Stimulated activated CD4-positive, alpha-beta T cell treated with anti-CD3 and anti-CD28 coated beads, Interleukin-1b, Interleukin-23, amount 100 ng/mL, for 4 hours (primary cell): ENCODE measurements around the gene UBAC2.

Experiments used
- DNase-seq, 2 donors: peaks; one replicate each; pipeline ENCODE4 v3.0.0-alpha.2; 2020; ENCODE audit warnings: low read depth in 2 of 2

Gene UBAC2

GRCh38 chr13:99339230-99339721 lies 138.6 kb downstream of the UBAC2 start:
- DNase-seq = no peak

DNA sequence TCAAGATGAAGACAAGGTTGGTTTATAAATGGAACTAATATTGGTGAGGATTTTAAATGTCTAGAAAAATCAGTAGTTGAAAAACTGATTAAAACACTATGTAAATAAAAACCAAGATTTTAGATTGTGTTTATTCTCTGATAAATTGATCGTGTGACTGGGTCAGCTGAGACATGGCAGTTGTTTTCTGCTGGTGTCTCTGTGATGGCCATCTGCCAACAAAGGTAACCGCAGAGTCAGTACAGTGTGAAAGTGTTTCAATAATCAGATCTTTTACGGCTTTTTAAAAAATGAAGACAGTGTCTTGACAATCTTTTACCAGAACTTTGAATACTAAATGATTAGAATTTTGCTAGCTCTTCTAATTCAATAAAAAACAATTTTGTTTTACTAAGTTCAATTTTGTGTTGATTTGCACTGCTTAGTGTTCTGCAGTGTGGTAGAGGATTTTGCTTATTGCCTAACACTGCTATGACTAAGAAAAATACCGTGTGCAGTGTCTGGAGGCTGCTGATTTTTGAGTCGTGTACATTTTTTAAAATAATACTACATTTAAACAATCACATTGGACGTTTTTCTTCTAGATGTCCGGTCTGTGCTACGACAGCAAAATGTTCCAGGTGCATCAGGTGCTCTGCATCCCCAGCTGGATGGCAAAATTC lies 139.2 kb downstream of the UBAC2 start:
- no peak for DNase-seq

DNA sequence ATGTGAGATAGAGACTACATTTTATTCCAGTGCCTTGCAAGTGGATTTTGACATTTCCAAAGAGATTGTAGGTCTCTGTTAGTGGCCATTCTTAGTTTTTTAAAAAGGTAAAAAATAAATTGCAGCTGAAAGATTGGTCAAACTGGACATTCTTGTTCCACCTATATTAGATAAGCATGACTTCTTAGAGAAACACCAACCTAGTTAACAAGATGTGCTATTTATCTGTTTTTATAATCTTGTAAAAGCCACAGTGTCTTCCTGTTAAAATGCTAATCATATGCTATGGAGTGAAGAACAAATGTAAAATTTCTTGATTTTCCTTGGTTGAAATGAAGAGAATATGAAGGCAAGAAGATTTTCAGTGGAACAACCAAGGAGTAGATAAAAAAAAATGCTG lies 140.0 kb downstream of the UBAC2 start:
- DNase-seq = no peak

GRCh38 chr13:99341969-99342722 lies 141.5 kb downstream of the UBAC2 start:
- DNase-seq = no peak

GRCh38 chr13:99342723-99343315 lies 142.2 kb downstream of the UBAC2 start:
- no peak for DNase-seq

GRCh38 chr13:99344610-99345208 lies 144.1 kb downstream of the UBAC2 start:
- DNase-seq = no peak

- no peak for DNase-seq
Measured at GRCh38 chr13:99345345-99345744, 144.7 kb downstream of the UBAC2 start.

- no peak for DNase-seq
Measured at GRCh38 chr13:99346335-99347042, 145.8 kb downstream of the UBAC2 start.

DNA sequence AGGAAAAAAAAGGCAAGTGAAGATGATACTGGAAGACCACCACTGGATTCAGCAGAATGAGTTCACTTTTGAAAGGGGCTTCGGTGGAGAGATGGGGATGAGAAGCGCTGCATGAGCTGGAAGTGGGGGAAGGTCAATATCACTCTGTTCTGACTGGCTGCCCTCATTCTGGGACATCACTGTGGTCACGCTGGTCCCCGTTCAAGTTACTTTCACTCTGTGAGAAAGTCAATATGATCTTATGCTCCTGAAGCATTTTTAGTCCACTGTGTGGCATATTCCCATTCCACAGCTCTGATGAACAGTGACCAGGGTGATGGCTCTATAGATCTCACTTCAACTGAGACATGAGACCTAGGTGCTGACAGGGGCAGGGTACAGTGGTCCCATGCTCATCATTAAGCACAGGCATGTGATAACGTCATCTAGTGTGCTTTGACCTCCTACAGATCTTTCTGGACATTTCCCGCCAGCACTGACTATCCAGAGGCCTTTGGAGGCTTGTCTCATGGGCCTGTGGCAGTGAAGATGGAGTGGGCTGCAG lies 146.8 kb downstream of the UBAC2 start:
- DNase-seq = no peak

DNA sequence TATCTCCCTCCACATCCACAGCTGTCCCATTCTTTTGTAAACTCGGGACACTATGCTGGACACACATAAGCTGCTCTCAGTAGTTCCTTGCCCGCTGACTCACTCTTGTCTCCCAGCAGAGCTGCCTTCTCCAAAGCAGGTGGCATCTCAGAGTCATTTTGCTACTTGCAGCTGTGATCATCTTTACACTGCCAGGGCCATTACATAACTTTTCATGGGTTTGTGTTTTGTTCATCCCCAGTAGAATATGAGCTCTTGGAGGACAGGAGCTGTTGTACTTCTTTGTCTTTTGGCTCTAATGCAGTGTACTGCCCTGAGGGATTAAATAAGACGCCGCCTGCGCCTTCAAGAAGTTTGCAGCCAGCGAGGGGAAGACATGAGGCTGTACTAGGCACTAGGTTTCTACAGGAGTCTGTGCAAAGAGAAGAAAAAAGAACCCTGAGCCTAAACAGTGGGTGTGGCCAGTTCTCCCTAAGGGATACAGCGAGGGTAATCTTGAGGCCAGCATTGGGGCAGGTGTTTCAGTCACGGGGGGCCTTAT lies 147.3 kb downstream of the UBAC2 start:
- DNase-seq = no peak

GRCh38 chr13:99350191-99350590 lies 149.5 kb downstream of the UBAC2 start:
- DNase-seq = no peak

DNA sequence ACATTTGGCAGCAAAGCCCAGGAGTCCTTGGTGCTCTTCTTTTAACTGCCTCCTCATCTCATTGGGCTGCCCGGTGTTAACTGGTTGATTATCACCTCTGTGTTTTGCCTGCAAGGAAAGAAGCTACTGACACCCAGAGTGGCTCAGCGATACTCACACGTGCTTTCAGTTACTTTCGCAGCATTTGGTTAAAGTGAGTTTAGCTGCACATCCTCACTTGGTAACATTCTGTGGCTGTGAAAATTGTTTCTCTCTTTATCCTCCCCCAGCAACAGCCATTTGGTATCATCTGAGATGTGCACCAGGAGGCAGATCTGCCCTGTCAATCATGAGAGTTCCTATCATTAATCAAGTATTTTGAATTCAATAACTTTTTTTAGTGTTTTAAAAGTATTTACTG lies 151.1 kb downstream of the UBAC2 start:
- DNase-seq = no peak

DNA sequence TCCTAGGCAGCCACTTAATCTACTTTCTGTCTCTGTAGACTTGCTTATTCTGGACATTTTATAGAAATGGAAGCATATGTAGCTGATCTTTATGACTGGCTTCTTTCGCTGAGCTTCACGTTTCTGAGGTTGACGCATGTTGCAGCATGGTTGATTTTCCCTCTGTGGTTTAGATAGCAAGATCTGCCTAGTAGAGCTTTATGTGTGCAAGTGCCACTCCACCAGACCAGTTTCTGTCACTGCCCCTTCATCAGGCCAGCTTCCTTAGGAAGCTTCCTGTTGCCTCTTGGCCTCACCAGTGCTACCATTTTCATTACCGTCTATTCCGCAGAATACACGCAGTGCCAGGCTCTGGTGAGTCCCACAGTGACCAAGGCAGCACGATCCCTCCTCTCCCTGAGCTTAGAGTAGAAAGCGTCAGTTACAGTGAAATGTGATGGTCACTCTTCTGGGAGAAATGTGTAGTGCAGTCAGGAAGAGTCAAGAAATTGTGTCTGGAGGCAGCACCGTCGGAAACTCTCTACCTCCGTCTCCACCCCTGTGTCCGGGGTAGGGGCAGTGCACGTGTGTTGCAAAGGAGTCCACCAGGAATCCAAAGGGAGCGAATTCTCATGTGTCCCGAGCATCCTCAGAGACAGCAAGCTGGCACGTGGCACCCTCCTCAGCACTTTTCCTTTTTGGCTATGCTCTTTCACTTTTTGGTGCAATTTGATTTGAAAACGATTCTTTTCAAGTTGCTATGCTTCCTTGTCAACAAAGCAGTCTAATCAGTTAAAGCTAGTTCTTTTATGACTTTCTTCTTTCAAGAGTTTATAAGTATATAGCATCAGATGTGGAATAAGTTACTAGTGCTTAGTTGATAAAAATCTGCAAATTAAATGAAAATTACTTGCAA lies 151.9 kb downstream of the UBAC2 start:
- no peak for DNase-seq

DNA sequence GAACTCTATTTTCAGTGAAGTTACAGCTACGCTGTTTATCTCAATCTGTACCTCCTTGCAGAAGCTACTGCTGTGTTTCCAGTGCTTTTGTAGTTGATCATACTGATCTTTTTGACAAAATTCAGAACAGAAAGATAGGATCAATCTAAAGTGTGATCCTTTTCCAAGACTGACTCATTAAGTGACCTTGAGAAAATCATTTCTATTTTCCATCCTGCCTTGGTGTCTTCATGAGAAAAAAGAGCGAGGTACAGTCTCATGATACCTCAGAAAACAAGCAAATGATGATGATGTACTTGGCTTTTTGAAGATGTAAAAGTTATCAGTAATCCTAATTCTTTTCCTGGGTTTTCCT lies 152.6 kb downstream of the UBAC2 start:
- no peak for DNase-seq

- DNase-seq = no peak
Measured at GRCh38 chr13:99353836-99354235, 153.2 kb downstream of the UBAC2 start.

DNA sequence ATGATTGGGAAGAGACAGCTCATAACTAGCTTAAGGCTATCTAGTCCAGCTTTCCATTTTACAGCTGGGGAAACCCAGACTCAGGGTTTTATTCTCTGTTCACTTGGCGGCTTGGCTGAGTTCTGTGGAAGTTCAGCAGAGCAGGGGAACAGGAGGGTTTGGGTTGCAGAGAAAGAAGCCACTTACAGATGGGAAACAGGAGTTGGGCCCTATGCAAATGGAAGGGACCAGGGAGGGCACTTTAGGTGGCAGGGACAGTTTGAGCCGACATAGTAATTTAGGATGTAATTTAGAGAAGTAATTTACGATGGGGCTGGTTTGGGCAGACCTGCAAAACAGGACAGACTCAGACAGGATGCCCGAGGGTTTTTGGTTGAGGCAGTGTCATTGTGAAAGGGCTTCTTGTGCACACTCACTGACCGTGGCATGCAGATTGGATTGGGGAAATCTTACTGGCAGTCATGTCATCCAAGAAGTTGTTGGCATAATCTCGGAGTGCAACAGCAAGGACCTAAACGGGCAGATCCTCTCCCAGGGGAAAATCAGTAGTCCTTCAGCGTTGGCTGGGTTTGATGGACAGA lies 153.8 kb downstream of the UBAC2 start:
- no peak for DNase-seq

- no peak for DNase-seq
Measured at GRCh38 chr13:99355267-99356011, 154.8 kb downstream of the UBAC2 start.

DNA sequence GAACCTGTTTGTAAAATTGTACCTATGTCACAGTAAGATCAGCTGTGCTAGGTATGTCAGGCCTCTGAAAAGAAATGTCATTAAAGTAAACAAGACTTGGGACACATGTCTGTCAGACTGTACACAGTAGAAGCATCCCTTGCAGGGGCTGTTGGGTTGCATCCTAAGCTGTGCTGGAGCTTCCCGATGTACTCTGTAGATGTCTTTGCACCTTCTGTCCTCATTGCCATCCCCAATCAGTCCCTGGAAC lies 155.3 kb downstream of the UBAC2 start:
- no peak for DNase-seq

DNA sequence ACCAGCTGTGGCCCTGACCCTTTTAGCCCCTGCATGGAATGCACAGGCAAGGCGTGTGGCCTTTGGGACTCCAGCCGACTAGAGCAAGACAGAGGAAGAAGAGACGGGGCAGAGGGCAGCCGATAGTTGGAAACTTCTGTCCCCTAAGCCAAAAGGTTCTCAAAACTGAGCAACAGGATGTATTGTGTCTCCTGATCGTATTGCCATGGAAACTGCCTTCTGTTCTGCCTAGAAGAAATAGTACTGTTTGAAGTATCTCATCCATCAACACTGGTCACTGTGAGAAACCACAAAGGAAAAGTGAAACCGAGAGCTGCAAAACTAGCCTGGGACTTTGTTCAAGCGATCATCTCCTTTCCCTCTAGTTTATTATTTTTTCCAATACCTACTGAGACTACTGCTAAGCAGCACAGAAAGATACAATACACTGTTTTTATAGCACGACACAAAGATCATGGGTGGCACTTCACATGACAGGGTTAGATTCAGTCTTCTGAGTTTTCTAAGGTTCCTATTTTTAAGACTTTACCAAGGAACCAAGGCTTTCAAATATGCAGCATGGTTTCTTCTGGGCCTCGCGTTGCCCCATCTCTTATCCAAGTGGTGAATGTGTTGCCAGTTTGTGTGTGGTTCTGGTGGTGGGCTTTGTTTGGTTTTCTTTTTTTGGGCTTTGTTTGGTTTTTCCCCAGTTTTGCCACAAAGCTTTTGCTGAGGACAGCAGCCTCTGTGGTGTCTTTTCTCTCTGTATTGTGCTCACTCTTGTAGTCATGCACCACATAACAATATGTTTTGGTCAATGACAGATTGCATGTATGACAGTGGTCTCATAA lies 155.8 kb downstream of the UBAC2 start:
- DNase-seq = no peak
